HepG2 (cell line): Measurements from ENCODE around the gene CDK2AP2. TPM values are rescaled to one million over a fixed set of nuclear protein-coding genes. Genes with fewer than 3 reads are reported as not detected.
A peak's percentile ranks its signal among the peaks of the same experiment; 100 is the strongest.

Source experiments
- ATAC-seq: fragments of 200-7000 bp; cut with Tn5 transposase; 3 replicates; pipeline ENCODE4 v1.9.1; 2020; ENCODE audit warnings: mild to moderate bottlenecking, moderate library complexity
- BruUV-seq: library from RNA; stranded (reverse); fragments of 400-500 nt; replicated peaks from 2 replicates; lab custom pipeline; 2021; lab: Mats Ljungman, UMichigan
- CTCF ChIA-PET: fragments of 300-600 bp; formaldehyde crosslinking; extraction: SDS; loops from one replicate; lab custom pipeline; 2021; ENCODE audit warnings: low total read pairs, inconsistent platforms, low intra/inter-chr PET ratio; lab: Yijun Ruan, JAX
- POLR2A ChIA-PET: fragments of 350-600 bp; sonication (Branson Sonifier 250); formaldehyde crosslinking; loops from one replicate; lab custom pipeline; 2020; ENCODE audit warnings: antibody characterized with exemption, inconsistent platforms; lab: Yijun Ruan, JAX
- DNase-seq: peaks from one replicate; pipeline ENCODE4 v3.0.0-alpha.2; 2015; ENCODE audit warnings: low spot score
- FAIRE-seq: peaks from 3 replicates; lab custom pipeline; 2011; peaks lifted over from hg19 to GRCh38; lab: Jason Lieb, UNC
- H2AFZ ChIP-seq: one replicate; pipeline ENCODE4 v1.6.1; 2011; ENCODE audit warnings: low read length, inconsistent platforms
- H3K27ac ChIP-seq: fragments of 300-600 bp; 3 replicates; pipeline ENCODE4 v1.8.0; 2011; ENCODE audit warnings: mixed run types, mild to moderate bottlenecking, mixed read lengths, low read length, inconsistent platforms; ENCODE audit not compliant: insufficient read depth; ENCODE audit errors: extremely low read length
- H3K27me3 ChIP-seq, 2 experiments: fragments of 200-600 bp in 1 of 2; 2 replicates in 1 of 2; 3 replicates in 1 of 2; pipeline versions ENCODE4 v1.6.0 to v1.8.0; 2011; ENCODE audit warnings: low read length in 2 of 2, mild to moderate bottlenecking in 2 of 2, moderate library complexity in 2 of 2, inconsistent platforms in 1 of 2; ENCODE audit not compliant: insufficient read depth in 2 of 2, control insufficient read depth in 1 of 2
- H3K36me3 ChIP-seq, 2 experiments: fragments of 200-600 bp in 1 of 2; replicated peaks in 1 of 2; 2 replicates in 1 of 2; 3 replicates in 1 of 2; pipeline versions ENCODE4 v1.5.1 to v1.8.0; 2011; ENCODE audit warnings: low read length in 2 of 2, inconsistent platforms in 1 of 2; ENCODE audit not compliant: insufficient read depth in 2 of 2, control insufficient read depth in 1 of 2
- H3K4me1 ChIP-seq: 2 replicates; pipeline ENCODE4 v1.5.1; 2012; ENCODE audit warnings: low read length, inconsistent platforms; ENCODE audit not compliant: insufficient read depth
- H3K4me2 ChIP-seq: 2 replicates; pipeline ENCODE4 v1.6.0; 2011; ENCODE audit warnings: low read depth, low read length, inconsistent platforms
- H3K4me3 ChIP-seq, 3 experiments: fragments of 200-600 bp in 1 of 3; sonication (generic), shearing (Covaris generic) in 1 of 3; replicated peaks in 1 of 3; 2 replicates each; pipeline ENCODE4 v1.5.1; 2011 to 2016; ENCODE audit warnings: low read length in 3 of 3, inconsistent platforms in 2 of 3, low read depth in 2 of 3, mild to moderate bottlenecking in 2 of 3, control low read depth in 1 of 3, mixed read lengths in 1 of 3; ENCODE audit not compliant: insufficient read depth in 1 of 3
- H3K79me2 ChIP-seq: one replicate; pipeline ENCODE4 v1.6.1; 2011; ENCODE audit warnings: low read length, inconsistent platforms; ENCODE audit not compliant: insufficient read depth
- H3K9ac ChIP-seq: 2 replicates; pipeline ENCODE4 v1.6.0; 2011; ENCODE audit warnings: mild to moderate bottlenecking, low read depth, low read length, inconsistent platforms; ENCODE audit not compliant: insufficient read depth
- H3K9me3 ChIP-seq: 2 replicates; pipeline ENCODE4 v1.5.1; 2012; ENCODE audit warnings: mild to moderate bottlenecking, low read length
- H4K20me1 ChIP-seq: 2 replicates; pipeline ENCODE4 v1.6.0; 2011; ENCODE audit warnings: inconsistent platforms, mild to moderate bottlenecking, low read length, moderate library complexity; ENCODE audit not compliant: insufficient read depth
- ATF7 ChIP-seq, 2 experiments: fragments of 450-650 bp in 1 of 2; sonication (generic) in 1 of 2; formaldehyde crosslinking in 1 of 2; IDR thresholded peaks; 2 replicates each; pipeline versions ENCODE4 v1.4.0 to v1.6.1; 2016 to 2020; ENCODE audit warnings: antibody characterized with exemption in 1 of 2, mild to moderate bottlenecking in 1 of 2, missing genetic modification reagents in 1 of 2
- CC2D1A ChIP-seq: sonication (generic); formaldehyde crosslinking; IDR thresholded peaks from 2 replicates; pipeline ENCODE4 v1.8.1; 2023; ENCODE audit warnings: mild to moderate bottlenecking, missing genetic modification reagents
- CENPT ChIP-seq: sonication (generic); formaldehyde crosslinking; IDR thresholded peaks from 2 replicates; pipeline ENCODE4 v1.8.0; 2022; ENCODE audit warnings: low read depth, mild to moderate bottlenecking, moderate library complexity, missing genetic modification reagents
- IKZF1 ChIP-seq: fragments of 450-650 bp; IDR thresholded peaks from 2 replicates; pipeline ENCODE4 v1.7.1; 2016
- MEIS1 ChIP-seq: sonication (generic); formaldehyde crosslinking; IDR thresholded peaks from 2 replicates; pipeline ENCODE4 v1.9.0; 2021; ENCODE audit warnings: mild to moderate bottlenecking, missing genetic modification reagents, moderate library complexity, borderline replicate concordance
- RNF219 ChIP-seq: sonication (generic); formaldehyde crosslinking; IDR thresholded peaks from 2 replicates; pipeline ENCODE4 v1.5.0; 2020; ENCODE audit warnings: mild to moderate bottlenecking, missing genetic modification reagents
- ZFP36 ChIP-seq: fragments of 150-350 bp; IDR thresholded peaks from 2 replicates; pipeline ENCODE4 v1.6.1; 2018; ENCODE audit warnings: borderline replicate concordance, low read length, low read depth; ENCODE audit not compliant: partially characterized antibody
- ZFP91 ChIP-seq: sonication (generic); formaldehyde crosslinking; IDR thresholded peaks from 2 replicates; pipeline ENCODE4 v1.9.0; 2022; ENCODE audit warnings: missing genetic modification reagents, mild to moderate bottlenecking, borderline replicate concordance
- WGBS: methylation state at CpG from one replicate; pipeline ENCODE4 v1.1.6; 2017; ENCODE audit warnings: low lambda C conversion rate; 5-methylcytosine and 5-hydroxymethylcytosine counted together
- in situ Hi-C: cut with HindIII; loops from 2 replicates; pipeline ENCODE4 v1.10.0; 2017; ENCODE audit warnings: low pct_unique_long_range_greater_than_20kb; ENCODE audit not compliant: extremely low pct_ligation_motif_present
- intact Hi-C: fragments of 100-400 bp; cut with micrococcal nuclease; formaldehyde crosslinking; loops from one replicate; pipeline ENCODE4 v1.10.0; 2022; ENCODE audit not compliant: unreplicated experiment
- polyA plus RNA-seq, 8 experiments: library from polyadenylated mRNA; depleted of rRNA in 3 of 8; stranded (reverse) in 7 of 8; unstranded in 1 of 8; fragments of >200 nt; fragmentation: Illumina TruSeq in 4 of 8; extraction: Trizol in 4 of 8; gene quantifications; 2 replicates each; pipeline versions ENCODE4 v1.2.1 to v1.2.3, GENCODE V29; 2011 to 2016; ENCODE audit warnings: low read depth in 4 of 8, missing spikeins in 1 of 8, mixed read lengths in 1 of 8; ENCODE audit not compliant: insufficient read depth in 1 of 8
- total RNA-seq, 5 experiments: library from RNA; depleted of rRNA; stranded (reverse); fragments of >200 nt; fragmentation: Illumina TruSeq; extraction: Trizol; gene quantifications; 2 replicates each; pipeline ENCODE4 v1.2.3, GENCODE V29; 2016; ENCODE audit warnings: low read depth in 1 of 5

The CDK2AP2 gene
- total and polyA plus RNA-seq, 2 of the 13 experiments (the other 11 are each of a cell fraction or from before 2014, with no cell fraction given) = 15.0 to 23.2 TPM

- ChIA-PET CTCF (no interaction called here), POLR2A (no interaction called here)
Measured at GRCh38 chr11:67525275-67525976, 17.5 kb upstream of the CDK2AP2 start.

More at GRCh38 chr11:67525275-67525976, 17.5 kb upstream of the CDK2AP2 start:
- no peaks in the 10 kb centered on the region for H3K36me3 ChIP-seq
- H3K79me2 ChIP-seq = no peaks in the 10 kb centered on the region
- H3K27ac ChIP-seq = no peak overlapping the region
- no peak overlapping the region for H3K4me3 ChIP-seq
- no peak for ATAC-seq
- BruUV-seq = no TSS peak
- H3K9me3 ChIP-seq = no peaks in the 10 kb centered on the region
- H3K9ac ChIP-seq = no peak overlapping the region
- H3K27me3 ChIP-seq = peaks cover 4 to 19% of the 10 kb centered on the region in 2 experiments; a peak in 4 of 5 replicates
- DNase-seq = no peak
- in situ Hi-C loops = no loop called here
- intact Hi-C loops = loop anchor here (10.0 kb wide), 1 partner anchor 561 kb away; no protein-coding TSS in a partner anchor
- 13% methylated on average over 5 of the region's 5 CpGs for WGBS
- H3K4me2 ChIP-seq = no peak overlapping the region
- TF ChIP-seq ZFP36 (peak; percentile 29), ATF7 (IDR thresholded peaks at IDR 0.05) (peak; percentile 29; the same call in 1 of the 2 replicates), ATF7 (CRISPR knock-in tag; IDR thresholded peaks at IDR 0.05) (no peak), IKZF1 (no peak), CENPT (CRISPR knock-in tag) (no peak), MEIS1 (CRISPR knock-in tag) (no peak), CC2D1A (CRISPR knock-in tag) (no peak), RNF219 (no peak), ZFP91 (CRISPR knock-in tag) (no peak)
- FAIRE-seq = no peak
- H2AFZ ChIP-seq = no peak overlapping the region
- no peaks in the 10 kb centered on the region for H4K20me1 ChIP-seq
- no peaks in the 10 kb centered on the region for H3K4me1 ChIP-seq
